CD4-positive, alpha-beta memory T cell (primary cell): ENCODE results near the gene IFT122. TPM values are rescaled to one million over a fixed set of nuclear protein-coding genes. Genes with fewer than 3 reads are reported as not detected.
"Not testable (repeated sequence)": the region's sequence is repeated elsewhere in the genome, so short reads cannot be mapped to it uniquely, and the experiment has no call there.

Experiments used
- CTCF ChIA-PET: fragments of 350-600 bp; sonication (Branson Sonifier 250); formaldehyde crosslinking; loops from one replicate; lab custom pipeline; 2021; ENCODE audit warnings: inconsistent platforms; ENCODE audit not compliant: partially characterized antibody; lab: Charles Lee
- POLR2A ChIA-PET: fragments of 350-600 bp; sonication (Branson Sonifier 250); formaldehyde crosslinking; loops from one replicate; lab custom pipeline; 2021; ENCODE audit not compliant: partially characterized antibody; lab: Charles Lee
- DNase-seq, 5 donors: peaks; one replicate each; pipeline versions ENCODE4 v3.0.0 to v3.0.0-alpha.2; 2020 to 2022; ENCODE audit warnings: mixed read lengths in 1 of 5
- H3K27ac ChIP-seq: one replicate; pipeline ENCODE4 v1.7.0; 2013; ENCODE audit warnings: low read depth, low read length
- H3K27me3 ChIP-seq: 2 replicates; pipeline ENCODE4 v1.7.0; 2013; ENCODE audit warnings: mild to moderate bottlenecking, low read length, moderate library complexity; ENCODE audit not compliant: insufficient read depth
- H3K36me3 ChIP-seq: 2 replicates; pipeline ENCODE4 v1.7.0; 2013; ENCODE audit warnings: mild to moderate bottlenecking, low read length, moderate library complexity; ENCODE audit not compliant: insufficient read depth
- H3K4me1 ChIP-seq: 2 replicates; pipeline ENCODE4 v1.7.0; 2013; ENCODE audit warnings: mild to moderate bottlenecking, low read length, moderate library complexity; ENCODE audit not compliant: insufficient read depth
- H3K4me3 ChIP-seq, 2 donors: one replicate each; pipeline ENCODE4 v1.7.0; 2013; ENCODE audit warnings: low read length in 2 of 2, mild to moderate bottlenecking in 1 of 2
- H3K9me3 ChIP-seq, 2 donors: one replicate each; pipeline ENCODE4 v1.7.0; 2013; ENCODE audit warnings: low read length in 2 of 2, control low read depth in 1 of 2; ENCODE audit not compliant: control insufficient read depth in 1 of 2
- H3K27ac Mint-ChIP-seq, 7 donors: one replicate each; pipeline ENCODE4 v1.8.0; 2020 to 2021; ENCODE audit warnings: mixed read lengths in 7 of 7, mild to moderate bottlenecking in 6 of 7, inconsistent platforms in 3 of 7, moderate library complexity in 3 of 7
- H3K27me3 Mint-ChIP-seq, 2 donors: one replicate each; pipeline ENCODE4 v1.8.0; 2020 to 2021; ENCODE audit warnings: mixed read lengths in 2 of 2
- H3K36me3 Mint-ChIP-seq, 2 donors: one replicate each; pipeline ENCODE4 v1.8.0; 2020 to 2021; ENCODE audit warnings: mixed read lengths in 2 of 2, inconsistent platforms in 1 of 2, mild to moderate bottlenecking in 1 of 2
- H3K4me1 Mint-ChIP-seq, 4 donors: one replicate each; pipeline ENCODE4 v1.8.0; 2020 to 2021; ENCODE audit warnings: mixed read lengths in 4 of 4, mild to moderate bottlenecking in 1 of 4
- H3K4me3 Mint-ChIP-seq, 8 donors: one replicate each; pipeline ENCODE4 v1.8.0; 2020 to 2021; ENCODE audit warnings: mixed read lengths in 8 of 8, mild to moderate bottlenecking in 7 of 8, moderate library complexity in 6 of 8, inconsistent platforms in 3 of 8
- H3K9me3 Mint-ChIP-seq, 8 donors: one replicate each; pipeline ENCODE4 v1.8.0; 2020 to 2021; ENCODE audit warnings: mixed read lengths in 8 of 8, mild to moderate bottlenecking in 5 of 8, inconsistent platforms in 3 of 8, moderate library complexity in 1 of 8
- intact Hi-C: fragments of 100-400 bp; cut with micrococcal nuclease; formaldehyde crosslinking; loops from one replicate; pipeline ENCODE4 v1.15.1; 2023
- polyA plus RNA-seq, 2 donors: library from polyadenylated mRNA; unstranded; fragments of 300-500 nt; fragmentation: Illumina TruSeq; gene quantifications; one replicate each; pipeline ENCODE4 v1.2.3, GENCODE V29; 2021
- total RNA-seq, 2 experiments: library from RNA; stranded (reverse); gene quantifications; one replicate each; pipeline ENCODE4 v1.2.3, GENCODE V29; 2021

IFT122 gene
- total and polyA plus RNA-seq, 4 experiments from 2014 or later = 5.3 to 21.8 (median 12.9) TPM

- H3K4me1 ChIP-seq = peaks cover 6% of the 10 kb centered on the region
- intact Hi-C loops = no loop called here
- Mint-ChIP-seq H3K4me1 (peaks cover 0 to 8% (median 2%) of the 10 kb centered on the region in 4 donors), H3K9me3 (no peaks in the 10 kb centered on the region), H3K36me3 (peaks cover 0 to under 1% of the 10 kb centered on the region in 2 donors), H3K27me3 (no peaks in the 10 kb centered on the region), H3K27ac (no peak overlapping the region), H3K4me3 (no peak overlapping the region)
- H3K4me3 ChIP-seq = no peak overlapping the region
- DNase-seq = no peak
- no peaks in the 10 kb centered on the region for H3K36me3 ChIP-seq
- H3K27me3 ChIP-seq = no peaks in the 10 kb centered on the region
- POLR2A ChIA-PET = no interaction called here
- no peaks in the 10 kb centered on the region for H3K9me3 ChIP-seq
- no peak overlapping the region for H3K27ac ChIP-seq
- CTCF ChIA-PET = interaction anchor here (0.9 kb wide), 1 partner anchor 22 kb away, joined by 4 read pairs; no protein-coding TSS in a partner anchor
Observed at GRCh38 chr3:129404610-129405009, 35.4 kb upstream of the IFT122 start.

GRCh38 chr3:129409541-129409940, 30.5 kb upstream of the IFT122 start:
- no peak overlapping the region for H3K27ac ChIP-seq
- ChIA-PET POLR2A (no interaction called here), CTCF (interaction anchor here (0.6 to 3.2 kb wide), 2 partner anchors 9 to 23 kb away, joined by 4 to 14 read pairs; no protein-coding TSS in a partner anchor)
- H3K9me3 Mint-ChIP-seq = no peaks in the 10 kb centered on the region
- no peak for DNase-seq
- no peaks in the 10 kb centered on the region for H3K36me3 ChIP-seq
- H3K27me3 Mint-ChIP-seq = no peaks in the 10 kb centered on the region
- no peaks in the 10 kb centered on the region for H3K36me3 Mint-ChIP-seq
- H3K4me3 Mint-ChIP-seq = no peak overlapping the region
- no peak overlapping the region for H3K27ac Mint-ChIP-seq
- H3K4me1 ChIP-seq = no peaks in the 10 kb centered on the region
- H3K27me3 ChIP-seq = no peaks in the 10 kb centered on the region
- intact Hi-C loops = no loop called here
- H3K4me1 Mint-ChIP-seq = no peaks in the 10 kb centered on the region
- no peak overlapping the region for H3K4me3 ChIP-seq
- H3K9me3 ChIP-seq = no peaks in the 10 kb centered on the region

- Histone ChIP-seq H3K36me3 (no peaks in the 10 kb centered on the region), H3K4me3 (no peak overlapping the region), H3K27me3 (no peaks in the 10 kb centered on the region), H3K9me3 (no peaks in the 10 kb centered on the region), H3K4me1 (no peaks in the 10 kb centered on the region), H3K27ac (no peak overlapping the region)
- ChIA-PET CTCF (interaction anchor here (3.2 kb wide), 1 partner anchor 10 kb away, joined by 14 read pairs; no protein-coding TSS in a partner anchor), POLR2A (no interaction called here)
- H3K36me3 Mint-ChIP-seq = no peaks in the 10 kb centered on the region
- peaks cover 0 to 2% of the 10 kb centered on the region in 2 donors for H3K27me3 Mint-ChIP-seq
- H3K9me3 Mint-ChIP-seq = no peaks in the 10 kb centered on the region
- no peak overlapping the region for H3K4me3 Mint-ChIP-seq
- H3K4me1 Mint-ChIP-seq = no peaks in the 10 kb centered on the region
- intact Hi-C loops = no loop called here
- H3K27ac Mint-ChIP-seq = no peak overlapping the region
- no peak for DNase-seq
Observed at GRCh38 chr3:129410971-129411370, 29.1 kb upstream of the IFT122 start.

GRCh38 chr3:129412542-129413198, 27.4 kb upstream of the IFT122 start:
- H3K36me3 ChIP-seq = no peaks in the 10 kb centered on the region
- H3K27me3 ChIP-seq = no peaks in the 10 kb centered on the region
- no peaks in the 10 kb centered on the region for H3K36me3 Mint-ChIP-seq
- ChIA-PET POLR2A (no interaction called here), CTCF (interaction anchor here (2.1 kb wide), 1 partner anchor 13 kb away, joined by 10 read pairs; no protein-coding TSS in a partner anchor)
- H3K27me3 Mint-ChIP-seq = peaks cover 0 to 2% of the 10 kb centered on the region in 2 donors
- H3K4me1 Mint-ChIP-seq = no peaks in the 10 kb centered on the region
- no peak for DNase-seq
- H3K9me3 Mint-ChIP-seq = no peaks in the 10 kb centered on the region
- H3K4me3 ChIP-seq = no peak overlapping the region
- no peak overlapping the region for H3K4me3 Mint-ChIP-seq
- no peaks in the 10 kb centered on the region for H3K4me1 ChIP-seq
- H3K27ac Mint-ChIP-seq = no peak overlapping the region
- H3K27ac ChIP-seq = no peak overlapping the region
- H3K9me3 ChIP-seq = no peaks in the 10 kb centered on the region
- intact Hi-C loops = no loop called here

DNA sequence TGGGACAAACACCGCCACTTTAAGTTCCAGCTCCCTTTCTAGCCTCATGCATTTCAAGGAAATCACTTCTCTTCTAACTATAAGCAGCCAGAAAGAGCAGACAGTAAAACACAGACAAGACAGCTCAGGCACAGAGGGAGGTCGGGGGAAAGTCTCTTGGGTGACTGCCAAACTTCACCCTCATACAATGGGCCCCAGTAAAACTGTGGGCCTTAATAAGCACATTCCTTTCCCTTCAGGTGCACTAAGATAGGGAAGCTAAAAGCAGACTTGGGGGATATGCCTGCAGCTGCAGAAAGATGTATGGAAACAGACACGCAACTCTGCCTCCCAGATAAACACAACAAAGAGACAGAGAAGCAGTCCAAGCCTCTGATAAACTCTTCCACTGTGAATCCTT, 26.8 kb upstream of the IFT122 start:
- H3K9me3 Mint-ChIP-seq, POLR2A ChIA-PET: not testable (repeated sequence)

DNA sequence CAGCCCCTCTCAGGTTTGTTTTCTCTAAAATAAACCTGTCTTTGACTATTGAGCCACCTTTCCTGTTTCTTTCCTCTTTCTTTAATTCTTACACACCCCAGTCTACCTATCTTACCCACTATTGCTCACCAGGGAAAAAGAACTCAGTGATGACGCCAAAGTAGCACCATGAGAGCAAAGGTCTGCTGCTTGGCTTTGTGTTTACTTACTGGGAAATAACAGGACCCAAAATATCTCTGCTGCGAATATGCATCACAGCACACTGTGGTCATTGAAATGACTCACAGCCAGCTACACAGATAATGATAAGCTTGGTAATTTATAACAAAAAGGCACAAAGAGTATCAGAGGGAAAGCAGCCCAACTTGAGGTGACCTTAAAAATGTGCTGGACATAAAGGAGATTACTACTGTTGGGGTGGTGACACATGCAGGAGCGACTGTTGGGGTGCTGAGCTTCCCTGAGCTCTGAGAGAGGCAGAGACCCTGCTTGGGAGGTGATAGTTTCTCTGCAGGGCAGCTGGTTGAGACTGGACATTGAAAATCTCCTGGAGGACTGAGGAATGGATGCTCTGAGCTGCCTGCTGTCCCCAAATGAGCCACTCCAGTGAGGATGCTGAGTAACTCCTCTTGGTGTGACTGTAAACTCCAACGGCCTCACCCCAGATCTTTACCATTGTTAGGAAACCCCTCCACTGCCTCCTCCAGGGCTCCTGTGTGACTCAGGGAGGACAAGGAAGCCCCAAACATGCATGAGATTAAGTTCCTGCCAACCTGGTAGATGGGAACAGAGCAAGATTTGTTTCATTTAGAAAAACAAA, 26.1 kb upstream of the IFT122 start:
- H3K4me3 Mint-ChIP-seq = no peak overlapping the region
- no peaks in the 10 kb centered on the region for H3K27me3 ChIP-seq
- no peaks in the 10 kb centered on the region for H3K36me3 ChIP-seq
- no peaks in the 10 kb centered on the region for H3K4me1 Mint-ChIP-seq
- POLR2A ChIA-PET = no interaction called here
- H3K9me3 Mint-ChIP-seq = no peaks in the 10 kb centered on the region
- H3K27ac Mint-ChIP-seq = no peak overlapping the region
- no peaks in the 10 kb centered on the region for H3K9me3 ChIP-seq
- no peaks in the 10 kb centered on the region for H3K36me3 Mint-ChIP-seq
- no peak for DNase-seq
- peaks cover 0 to 2% of the 10 kb centered on the region in 2 donors for H3K27me3 Mint-ChIP-seq
- no peaks in the 10 kb centered on the region for H3K4me1 ChIP-seq
- CTCF ChIA-PET = interaction anchor here (2.1 kb wide), 1 partner anchor 14 kb away, joined by 10 read pairs; no protein-coding TSS in a partner anchor
- H3K4me3 ChIP-seq = no peak overlapping the region
- H3K27ac ChIP-seq = no peak overlapping the region
- intact Hi-C loops = no loop called here

More for the DNA sequence above, 26.8 kb upstream of the IFT122 start:
- H3K36me3 Mint-ChIP-seq, intact Hi-C loops, H3K4me1 Mint-ChIP-seq, H3K27ac ChIP-seq, H3K27me3 ChIP-seq, H3K4me3 Mint-ChIP-seq, DNase-seq, H3K9me3 ChIP-seq, H3K27ac Mint-ChIP-seq, H3K27me3 Mint-ChIP-seq, H3K4me1 ChIP-seq, H3K4me3 ChIP-seq, H3K36me3 ChIP-seq: not testable (repeated sequence)
- CTCF ChIA-PET = interaction anchor here (2.1 kb wide), 1 partner anchor 14 kb away, joined by 10 read pairs; no protein-coding TSS in a partner anchor

GRCh38 chr3:129415378-129415777, 24.6 kb upstream of the IFT122 start:
- Histone ChIP-seq H3K4me1 (no peaks in the 10 kb centered on the region), H3K9me3 (no peaks in the 10 kb centered on the region), H3K36me3 (no peaks in the 10 kb centered on the region), H3K27me3 (no peaks in the 10 kb centered on the region), H3K4me3 (no peak overlapping the region), H3K27ac (no peak overlapping the region)
- intact Hi-C loops = no loop called here
- H3K27ac Mint-ChIP-seq = peak overlapping the region in 1 of 7 donors; percentile 42
- ChIA-PET POLR2A (no interaction called here), CTCF (no interaction called here)
- peaks cover 0 to 2% of the 10 kb centered on the region in 2 donors for H3K27me3 Mint-ChIP-seq
- H3K9me3 Mint-ChIP-seq = no peaks in the 10 kb centered on the region
- H3K4me3 Mint-ChIP-seq = no peak overlapping the region
- no peaks in the 10 kb centered on the region for H3K36me3 Mint-ChIP-seq
- no peaks in the 10 kb centered on the region for H3K4me1 Mint-ChIP-seq
- no peak for DNase-seq
